ENCODE results near the gene TRAK1. TPM values are rescaled to one million over a fixed set of nuclear protein-coding genes. Genes with fewer than 3 reads are reported as not detected.
A peak's percentile ranks its signal among the peaks of the same experiment; 100 is the strongest.

Gene TRAK1
- total and polyA plus RNA-seq, 4 donors = 35.3 to 69.6 (median 51.7) TPM

GRCh38 chr3:42130007-42130328 lies 38.8 kb downstream of the TRAK1 start:
- Histone ChIP-seq H3K27ac (ENCODE audit: low read depth, low read length) (no peak overlapping the region), H3K27me3 (ENCODE audit: control insufficient read depth, insufficient read depth, low read length) (no peaks in the 10 kb centered on the region), H3K9me3 (ENCODE audit: control insufficient read depth, insufficient read depth, low read length) (no peaks in the 10 kb centered on the region), H3K4me1 (ENCODE audit: control insufficient read depth, insufficient read depth, low read length) (peaks cover 2% of the 10 kb centered on the region), H3K36me3 (ENCODE audit: control insufficient read depth, insufficient read depth, low read length) (peaks cover 6% of the 10 kb centered on the region), H3K4me3 (ENCODE audit: low read depth, low read length) (no peak overlapping the region)
- no peak for DNase-seq (ENCODE audit: low read depth in 4 of 6, low spot score in 6 of 6)
- 100% methylated on average over 1 of the region's 1 CpG for WGBS (ENCODE audit: insufficient coverage)

GRCh38 chr3:42130329-42131070 lies 39.3 kb downstream of the TRAK1 start:
- no peak overlapping the region for H3K27ac ChIP-seq (ENCODE audit: low read depth, low read length)
- no peak for DNase-seq (ENCODE audit: low read depth in 4 of 6, low spot score in 6 of 6)
- peaks cover 2% of the 10 kb centered on the region for H3K4me1 ChIP-seq (ENCODE audit: control insufficient read depth, insufficient read depth, low read length)
- H3K36me3 ChIP-seq (ENCODE audit: control insufficient read depth, insufficient read depth, low read length) = peaks cover 6% of the 10 kb centered on the region
- H3K27me3 ChIP-seq (ENCODE audit: control insufficient read depth, insufficient read depth, low read length) = no peaks in the 10 kb centered on the region
- H3K9me3 ChIP-seq (ENCODE audit: control insufficient read depth, insufficient read depth, low read length) = no peaks in the 10 kb centered on the region
- 100% methylated on average over 1 of the region's 8 CpGs for WGBS (ENCODE audit: insufficient coverage)
- no peak overlapping the region for H3K4me3 ChIP-seq (ENCODE audit: low read depth, low read length)

GRCh38 chr3:42133500-42134298 lies 42.5 kb downstream of the TRAK1 start:
- Histone ChIP-seq H3K27ac (ENCODE audit: low read depth, low read length) (no peak overlapping the region), H3K27me3 (ENCODE audit: control insufficient read depth, insufficient read depth, low read length) (no peaks in the 10 kb centered on the region), H3K9me3 (ENCODE audit: control insufficient read depth, insufficient read depth, low read length) (no peaks in the 10 kb centered on the region), H3K4me1 (ENCODE audit: control insufficient read depth, insufficient read depth, low read length) (peaks cover 2% of the 10 kb centered on the region), H3K4me3 (ENCODE audit: low read depth, low read length) (no peak overlapping the region), H3K36me3 (ENCODE audit: control insufficient read depth, insufficient read depth, low read length) (no peaks in the 10 kb centered on the region)
- WGBS (ENCODE audit: insufficient coverage) = 90% methylated on average over 2 of the region's 5 CpGs
- DNase-seq (ENCODE audit: low read depth in 4 of 6, low spot score in 6 of 6) = no peak

GRCh38 chr3:42134867-42135464 lies 43.8 kb downstream of the TRAK1 start:
- no peak overlapping the region for H3K4me3 ChIP-seq (ENCODE audit: low read depth, low read length)
- peaks cover 4% of the 10 kb centered on the region for H3K4me1 ChIP-seq (ENCODE audit: control insufficient read depth, insufficient read depth, low read length)
- H3K27me3 ChIP-seq (ENCODE audit: control insufficient read depth, insufficient read depth, low read length) = no peaks in the 10 kb centered on the region
- H3K27ac ChIP-seq (ENCODE audit: low read depth, low read length) = no peak overlapping the region
- 80% methylated on average over 1 of the region's 3 CpGs for WGBS (ENCODE audit: insufficient coverage)
- no peaks in the 10 kb centered on the region for H3K9me3 ChIP-seq (ENCODE audit: control insufficient read depth, insufficient read depth, low read length)
- peaks cover 2% of the 10 kb centered on the region for H3K36me3 ChIP-seq (ENCODE audit: control insufficient read depth, insufficient read depth, low read length)
- no peak for DNase-seq (ENCODE audit: low read depth in 4 of 6, low spot score in 6 of 6)

- Histone ChIP-seq H3K27me3 (ENCODE audit: control insufficient read depth, insufficient read depth, low read length) (no peaks in the 10 kb centered on the region), H3K36me3 (ENCODE audit: control insufficient read depth, insufficient read depth, low read length) (peaks cover 2% of the 10 kb centered on the region), H3K9me3 (ENCODE audit: control insufficient read depth, insufficient read depth, low read length) (no peaks in the 10 kb centered on the region), H3K27ac (ENCODE audit: low read depth, low read length) (no peak overlapping the region), H3K4me1 (ENCODE audit: control insufficient read depth, insufficient read depth, low read length) (peaks cover 14% of the 10 kb centered on the region), H3K4me3 (ENCODE audit: low read depth, low read length) (no peak overlapping the region)
- WGBS (ENCODE audit: insufficient coverage) = 92% methylated on average over 11 of the region's 16 CpGs
- peak in 1 of 6 donors; percentile 91 for DNase-seq (ENCODE audit: low read depth in 4 of 6, low spot score in 6 of 6)
These were observed 48.7 kb downstream of the TRAK1 start for GRCh38 chr3:42139621-42140453.

GRCh38 chr3:42140665-42141203 lies 49.6 kb downstream of the TRAK1 start:
- peaks cover 14% of the 10 kb centered on the region for H3K4me1 ChIP-seq (ENCODE audit: control insufficient read depth, insufficient read depth, low read length)
- WGBS (ENCODE audit: insufficient coverage) = 82% methylated on average over 3 of the region's 7 CpGs
- DNase-seq (ENCODE audit: low read depth in 4 of 6, low spot score in 6 of 6) = no peak
- no peak overlapping the region for H3K27ac ChIP-seq (ENCODE audit: low read depth, low read length)
- H3K36me3 ChIP-seq (ENCODE audit: control insufficient read depth, insufficient read depth, low read length) = peaks cover 2% of the 10 kb centered on the region
- H3K9me3 ChIP-seq (ENCODE audit: control insufficient read depth, insufficient read depth, low read length) = no peaks in the 10 kb centered on the region
- H3K4me3 ChIP-seq (ENCODE audit: low read depth, low read length) = no peak overlapping the region
- no peaks in the 10 kb centered on the region for H3K27me3 ChIP-seq (ENCODE audit: control insufficient read depth, insufficient read depth, low read length)

GRCh38 chr3:42143440-42143839 lies 52.3 kb downstream of the TRAK1 start:
- Histone ChIP-seq H3K27me3 (ENCODE audit: control insufficient read depth, insufficient read depth, low read length) (no peaks in the 10 kb centered on the region), H3K36me3 (ENCODE audit: control insufficient read depth, insufficient read depth, low read length) (peaks cover 2% of the 10 kb centered on the region), H3K4me1 (ENCODE audit: control insufficient read depth, insufficient read depth, low read length) (peaks cover 14% of the 10 kb centered on the region), H3K27ac (ENCODE audit: low read depth, low read length) (no peak overlapping the region), H3K4me3 (ENCODE audit: low read depth, low read length) (no peak overlapping the region), H3K9me3 (ENCODE audit: control insufficient read depth, insufficient read depth, low read length) (no peaks in the 10 kb centered on the region)
- WGBS (ENCODE audit: insufficient coverage) = 75% methylated on average over 7 of the region's 7 CpGs
- no peak for DNase-seq (ENCODE audit: low read depth in 4 of 6, low spot score in 6 of 6)

GRCh38 chr3:42144209-42144608 lies 53.1 kb downstream of the TRAK1 start:
- H3K27ac ChIP-seq (ENCODE audit: low read depth, low read length) = no peak overlapping the region
- DNase-seq (ENCODE audit: low read depth in 4 of 6, low spot score in 6 of 6) = no peak
- no peak overlapping the region for H3K4me3 ChIP-seq (ENCODE audit: low read depth, low read length)
- no peaks in the 10 kb centered on the region for H3K9me3 ChIP-seq (ENCODE audit: control insufficient read depth, insufficient read depth, low read length)
- H3K27me3 ChIP-seq (ENCODE audit: control insufficient read depth, insufficient read depth, low read length) = no peaks in the 10 kb centered on the region
- peaks cover 14% of the 10 kb centered on the region for H3K4me1 ChIP-seq (ENCODE audit: control insufficient read depth, insufficient read depth, low read length)
- H3K36me3 ChIP-seq (ENCODE audit: control insufficient read depth, insufficient read depth, low read length) = peaks cover 1% of the 10 kb centered on the region

All from spinal cord (tissue), 10 donors.